Breast epithelium (tissue), 4 donors: ENCODE results near the gene CNOT8. TPM values are rescaled to one million over a fixed set of nuclear protein-coding genes. Genes with fewer than 3 reads are reported as not detected.

Experiments
- DNase-seq, 2 donors: peaks; one replicate each; pipeline ENCODE4 v3.0.0-alpha.2; 2019; ENCODE audit warnings: low spot score in 2 of 2
- H3K27ac ChIP-seq, 2 donors: fragments of 200-600 bp; sonication (generic) in 1 of 2; one replicate each; pipeline ENCODE4 v1.5.1; 2016 to 2019; ENCODE audit warnings: mild to moderate bottlenecking in 1 of 2
- H3K27me3 ChIP-seq, 2 donors: fragments of 200-600 bp; sonication (generic) in 1 of 2; one replicate each; pipeline versions ENCODE4 v1.5.1 to v1.6.0; 2017 to 2019; ENCODE audit warnings: control low read depth in 1 of 2, mild to moderate bottlenecking in 1 of 2
- H3K36me3 ChIP-seq: fragments of 200-600 bp; one replicate; pipeline ENCODE4 v1.5.1; 2019
- H3K4me1 ChIP-seq, 2 donors: fragments of 200-600 bp; sonication (generic); one replicate each; pipeline ENCODE4 v1.5.1; 2016 to 2019; ENCODE audit warnings: control low read depth in 1 of 2
- H3K4me3 ChIP-seq, 3 donors: fragments of 200-600 bp; sonication (generic); 1 replicate in 2 of 3; 2 replicates in 1 of 3; pipeline ENCODE4 v1.5.1; 2016 to 2019; ENCODE audit warnings: mild to moderate bottlenecking in 3 of 3, moderate library complexity in 2 of 3
- H3K9me3 ChIP-seq, 2 donors: fragments of 200-600 bp; sonication (generic) in 1 of 2; one replicate each; pipeline ENCODE4 v1.5.1; 2016 to 2019; ENCODE audit warnings: control low read depth in 1 of 2
- POLR2A ChIP-seq: fragments of 450-650 bp; IDR thresholded peaks from one replicate; pipeline ENCODE4 v1.6.1; 2016; ENCODE audit warnings: antibody characterized with exemption, mild to moderate bottlenecking, moderate library complexity
- POLR2AphosphoS5 ChIP-seq, 3 donors: sonication (generic); formaldehyde crosslinking; IDR thresholded peaks; one replicate each; pipeline ENCODE4 v1.6.1; 2017; ENCODE audit warnings: antibody characterized with exemption in 3 of 3
- intact Hi-C: fragments of 100-400 bp; cut with DNase I; formaldehyde crosslinking; loops from one replicate; pipeline ENCODE4 v1.15.1; 2023; ENCODE audit warnings: low total_unique reads
- total RNA-seq, 3 donors: library from RNA; depleted of rRNA; stranded (reverse); fragments of >200 nt; gene quantifications; one replicate each; pipeline ENCODE4 v1.1.0, GENCODE V29; 2016
- TF ChIP-seq, protein P1 (sequence below), 3 donors: fragments of 450-650 bp; IDR thresholded peaks; one replicate each; pipeline ENCODE4 v1.5.1; 2016 to 2017; ENCODE audit warnings: antibody characterized with exemption in 3 of 3, mild to moderate bottlenecking in 3 of 3, moderate library complexity in 3 of 3

Gene CNOT8
- total RNA-seq, 3 donors from 2014 or later: 78.7 to 180 (median 84.7) TPM

DNA sequence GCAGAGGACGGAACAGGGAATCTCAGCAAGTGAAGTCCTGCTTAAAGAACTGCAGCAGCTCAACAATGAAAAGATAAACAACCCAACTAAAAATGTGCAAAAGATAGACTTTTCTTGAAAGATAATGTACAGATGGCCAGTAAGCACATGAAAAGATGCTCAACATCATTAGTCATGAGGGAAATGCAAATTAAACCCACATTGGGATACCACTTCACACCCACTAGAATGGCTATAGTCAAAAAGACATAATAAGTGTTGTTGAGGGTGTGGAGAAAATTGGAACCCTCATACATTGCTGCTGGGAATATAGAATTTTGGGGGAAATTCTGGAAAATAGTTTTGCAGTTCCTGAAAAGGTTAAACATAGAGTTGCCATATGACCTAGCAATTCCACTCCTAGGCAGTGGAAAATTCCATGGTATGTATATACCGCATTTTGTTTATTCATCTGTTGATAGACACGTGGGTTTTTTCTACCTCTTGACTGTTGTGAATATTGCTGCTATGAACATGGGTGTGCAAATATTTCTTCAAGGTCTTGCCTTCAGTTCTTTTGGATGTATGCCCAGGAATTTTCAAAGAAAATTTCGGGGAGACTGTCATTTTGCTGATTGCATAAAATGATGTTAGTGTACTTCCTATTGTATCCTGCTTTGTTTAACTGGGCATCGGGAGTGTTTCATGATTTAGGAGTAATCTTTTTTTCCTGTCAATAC is 7.2 kb downstream of the CNOT8 start:
- H3K36me3 ChIP-seq: no peaks in the 10 kb centered on the region
- no peaks in the 10 kb centered on the region for H3K9me3 ChIP-seq
- no peak overlapping the region for H3K27ac ChIP-seq
- no peak overlapping the region for H3K4me3 ChIP-seq
- DNase-seq: no peak
- intact Hi-C loops: no loop called here
- peaks cover 0 to 4% of the 10 kb centered on the region in 2 donors for H3K4me1 ChIP-seq
- TF ChIP-seq POLR2A (no peak), POLR2AphosphoS5 (IDR thresholded peaks at IDR 0.05) (no peak)
- TF ChIP-seq, protein P1, sequence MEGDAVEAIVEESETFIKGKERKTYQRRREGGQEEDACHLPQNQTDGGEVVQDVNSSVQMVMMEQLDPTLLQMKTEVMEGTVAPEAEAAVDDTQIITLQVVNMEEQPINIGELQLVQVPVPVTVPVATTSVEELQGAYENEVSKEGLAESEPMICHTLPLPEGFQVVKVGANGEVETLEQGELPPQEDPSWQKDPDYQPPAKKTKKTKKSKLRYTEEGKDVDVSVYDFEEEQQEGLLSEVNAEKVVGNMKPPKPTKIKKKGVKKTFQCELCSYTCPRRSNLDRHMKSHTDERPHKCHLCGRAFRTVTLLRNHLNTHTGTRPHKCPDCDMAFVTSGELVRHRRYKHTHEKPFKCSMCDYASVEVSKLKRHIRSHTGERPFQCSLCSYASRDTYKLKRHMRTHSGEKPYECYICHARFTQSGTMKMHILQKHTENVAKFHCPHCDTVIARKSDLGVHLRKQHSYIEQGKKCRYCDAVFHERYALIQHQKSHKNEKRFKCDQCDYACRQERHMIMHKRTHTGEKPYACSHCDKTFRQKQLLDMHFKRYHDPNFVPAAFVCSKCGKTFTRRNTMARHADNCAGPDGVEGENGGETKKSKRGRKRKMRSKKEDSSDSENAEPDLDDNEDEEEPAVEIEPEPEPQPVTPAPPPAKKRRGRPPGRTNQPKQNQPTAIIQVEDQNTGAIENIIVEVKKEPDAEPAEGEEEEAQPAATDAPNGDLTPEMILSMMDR (IDR thresholded peaks at IDR 0.05): no peak
- no peaks in the 10 kb centered on the region for H3K27me3 ChIP-seq

DNA sequence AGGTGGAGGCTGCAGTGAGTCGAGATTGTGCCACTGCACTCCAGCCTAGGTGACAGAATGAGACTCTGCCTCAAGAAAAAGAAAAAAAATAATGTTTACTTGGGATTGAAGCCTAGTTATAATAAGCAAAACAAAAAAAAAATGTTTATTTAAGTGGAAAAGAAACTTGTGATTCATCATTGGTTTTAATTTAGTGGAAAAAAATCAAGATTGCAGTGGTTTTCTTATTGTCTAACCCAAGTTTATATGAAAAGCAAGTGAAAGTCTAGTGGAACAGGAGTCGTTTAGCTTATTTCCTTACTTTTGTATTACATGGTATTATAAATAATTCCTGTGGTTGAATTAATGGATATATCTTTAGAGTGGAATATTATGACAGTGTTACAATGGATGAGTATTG is 8.4 kb downstream of the CNOT8 start:
- Histone ChIP-seq H3K9me3 (no peaks in the 10 kb centered on the region), H3K4me3 (no peak overlapping the region), H3K4me1 (peaks cover 0 to 4% of the 10 kb centered on the region in 2 donors), H3K27me3 (no peaks in the 10 kb centered on the region), H3K27ac (no peak overlapping the region), H3K36me3 (no peaks in the 10 kb centered on the region)
- intact Hi-C loops: no loop called here
- no peak for DNase-seq
- TF ChIP-seq, protein P1 (IDR thresholded peaks at IDR 0.05): no peak
- TF ChIP-seq POLR2A: no peak

DNA sequence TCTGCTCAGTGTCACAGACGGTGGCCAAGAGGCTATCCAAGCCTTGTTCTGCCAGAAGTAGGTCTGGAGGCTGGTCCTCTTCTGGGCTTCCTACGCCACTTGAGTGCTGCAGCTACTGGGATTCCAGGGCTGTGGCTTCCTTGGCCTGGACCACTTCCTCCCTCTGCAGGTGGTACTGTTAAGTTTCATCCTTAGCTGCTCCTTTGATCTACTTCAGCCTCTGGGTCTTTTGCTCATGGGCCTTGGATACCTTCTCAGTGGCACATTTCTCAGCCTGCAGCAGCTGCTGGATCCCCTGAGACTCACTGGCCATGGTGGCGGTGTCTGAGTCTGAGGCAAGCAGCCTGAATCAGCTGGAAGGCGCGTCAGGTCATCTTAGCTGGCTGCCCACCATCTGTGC is 10.3 kb downstream of the CNOT8 start:
- Histone ChIP-seq H3K27me3 (no peaks in the 10 kb centered on the region), H3K27ac (peak overlapping the region; percentile 10 to 50), H3K4me1 (peaks cover 0 to 4% of the 10 kb centered on the region in 2 donors), H3K36me3 (no peaks in the 10 kb centered on the region), H3K4me3 (peak overlapping the region in 1 of 3 donors; percentile 22), H3K9me3 (no peaks in the 10 kb centered on the region)
- TF ChIP-seq, protein P1 (IDR thresholded peaks at IDR 0.05): peak in 2 of 3 donors; percentile 16 to 17
- TF ChIP-seq POLR2AphosphoS5 (IDR thresholded peaks at IDR 0.05): no peak
- DNase-seq: no peak
- intact Hi-C loops: no loop called here

DNA sequence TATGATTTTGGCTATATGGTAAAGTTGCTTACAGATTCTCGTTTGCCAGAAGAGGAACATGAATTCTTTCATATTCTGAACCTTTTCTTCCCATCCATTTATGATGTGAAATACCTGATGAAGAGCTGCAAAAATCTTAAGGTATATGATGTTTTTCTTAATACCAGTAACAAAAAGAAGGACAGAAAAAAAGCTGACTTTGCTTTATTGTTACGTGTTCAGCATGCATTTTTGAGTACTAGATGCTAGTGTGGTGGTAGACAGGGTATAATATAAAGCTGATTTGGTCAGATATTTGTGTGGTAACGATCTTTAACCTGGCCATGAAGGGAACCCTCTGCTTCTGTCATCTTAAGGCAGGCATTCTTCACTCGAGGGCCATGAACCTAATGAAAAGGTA is 13.3 kb downstream of the CNOT8 start:
- H3K36me3 ChIP-seq: peaks cover 9% of the 10 kb centered on the region
- no peak overlapping the region for H3K27ac ChIP-seq

DNA sequence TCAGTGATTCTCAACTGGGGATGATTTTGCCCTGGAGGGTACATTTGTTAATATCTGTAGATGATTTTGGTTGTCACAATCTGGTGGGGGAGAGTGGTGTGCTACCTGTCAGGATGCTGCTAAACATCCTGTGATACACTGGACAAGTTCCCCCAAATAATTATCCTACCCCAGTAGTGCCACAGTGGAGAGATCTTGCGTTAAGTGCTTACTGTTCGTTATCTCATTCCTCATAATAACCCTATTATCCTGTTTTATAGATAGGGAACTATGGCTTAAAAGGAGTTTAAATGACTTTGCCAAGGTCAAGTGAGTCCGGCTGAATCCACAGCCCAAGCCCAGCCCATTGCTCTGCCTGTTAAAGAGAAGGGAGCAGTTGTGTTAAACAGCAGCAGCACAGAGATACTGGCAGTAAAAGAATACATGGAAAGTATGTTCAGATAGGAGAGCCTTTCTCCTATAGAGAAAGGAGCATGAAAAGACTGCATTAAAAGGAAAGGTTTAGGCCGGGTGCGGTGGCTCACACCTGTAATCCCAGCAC is 15.4 kb downstream of the CNOT8 start:
- Histone ChIP-seq H3K27ac (peak overlapping the region in 1 of 2 donors; percentile 27), H3K4me3 (no peak overlapping the region), H3K4me1 (no peaks in the 10 kb centered on the region), H3K27me3 (no peaks in the 10 kb centered on the region), H3K36me3 (peaks cover 9% of the 10 kb centered on the region), H3K9me3 (peaks cover 6 to 10% of the 10 kb centered on the region in 2 donors)
- no peak for DNase-seq
- TF ChIP-seq POLR2A (no peak), POLR2AphosphoS5 (IDR thresholded peaks at IDR 0.05) (no peak)
- TF ChIP-seq, protein P1 (IDR thresholded peaks at IDR 0.05): no peak
- intact Hi-C loops: no loop called here

More for the DNA sequence above, 13.3 kb downstream of the CNOT8 start:
- Histone ChIP-seq H3K27me3 (no peaks in the 10 kb centered on the region), H3K4me1 (peaks cover 0 to 4% of the 10 kb centered on the region in 2 donors), H3K9me3 (no peaks in the 10 kb centered on the region), H3K4me3 (no peak overlapping the region)
- intact Hi-C loops: no loop called here
- no peak for TF ChIP-seq POLR2A
- no peak for DNase-seq
